ENCODE measurements around the gene SLC34A3.
"Not testable (repeated sequence)": the region's sequence is repeated elsewhere in the genome, so short reads cannot be mapped to it uniquely, and the experiment has no call there.

SLC34A3 gene

GRCh38 chr9:137228968-137229896 is 1.5 kb upstream of the SLC34A3 start:
- DNase-seq (ENCODE audit: low read depth in 2 of 2), result no peak

GRCh38 chr9:137229903-137230704 is 597 bp upstream of the SLC34A3 start:
- DNase-seq (ENCODE audit: low read depth in 2 of 2), result no peak

GRCh38 chr9:137231372-137232039 is 805 bp downstream of the SLC34A3 start:
- no peak for DNase-seq (ENCODE audit: low read depth in 2 of 2)

GRCh38 chr9:137232101-137232500 is 1.4 kb downstream of the SLC34A3 start:
- no peak for DNase-seq (ENCODE audit: low read depth in 2 of 2)

- no peak for DNase-seq (ENCODE audit: low read depth in 2 of 2)
Observed at GRCh38 chr9:137232510-137232909, 1.8 kb downstream of the SLC34A3 start.

- no peak for DNase-seq (ENCODE audit: low read depth in 2 of 2)
Observed at GRCh38 chr9:137233143-137233980, 2.7 kb downstream of the SLC34A3 start.

- DNase-seq (ENCODE audit: low read depth in 2 of 2), result no peak
Observed at GRCh38 chr9:137234055-137234697, 3.5 kb downstream of the SLC34A3 start.

GRCh38 chr9:137234758-137235423 is 4.2 kb downstream of the SLC34A3 start:
- DNase-seq (ENCODE audit: low read depth in 2 of 2), result no peak

- no peak for DNase-seq (ENCODE audit: low read depth in 2 of 2)
Observed at GRCh38 chr9:137235424-137236237, 4.9 kb downstream of the SLC34A3 start.

- peak; percentile 80 to 92 for DNase-seq (ENCODE audit: low read depth in 2 of 2)
Observed at GRCh38 chr9:137236238-137236935, 5.7 kb downstream of the SLC34A3 start.

- no peak for DNase-seq (ENCODE audit: low read depth in 2 of 2)
Observed at GRCh38 chr9:137236936-137237421, 6.3 kb downstream of the SLC34A3 start.

GRCh38 chr9:137237759-137238726 is 7.3 kb downstream of the SLC34A3 start:
- DNase-seq (ENCODE audit: low read depth in 2 of 2), result no peak

GRCh38 chr9:137239541-137240200 is 9.0 kb downstream of the SLC34A3 start:
- DNase-seq (ENCODE audit: low read depth in 2 of 2), result not testable (repeated sequence)

- DNase-seq (ENCODE audit: low read depth in 2 of 2), result peak; percentile 50 to 51
Observed at GRCh38 chr9:137240318-137240840, 9.7 kb downstream of the SLC34A3 start.

GRCh38 chr9:137240841-137241489 is 10.3 kb downstream of the SLC34A3 start, which contains the start of gene TUBB4B:
Gene TUBB4B, plus strand, starts transcription at chr9:137241287. Its CDS starts 74 bp downstream, at chr9:137241361.
- peak; percentile 96 to 99 for DNase-seq (ENCODE audit: low read depth in 2 of 2)

Data from stimulated activated CD4-positive, alpha-beta T cell treated with anti-CD3 and anti-CD28 coated beads, Interleukin-15, amount 100 ng/mL, for 48 hours (primary cell).